KBM-7 (cell line): ENCODE results near the gene RARB.

Source experiments
- DNase-seq: peaks from one replicate; pipeline ENCODE4 v3.0.0-alpha.2; 2015
- in situ Hi-C: fragments of 300-500 bp; cut with MboI; formaldehyde crosslinking; loops from 2 replicates; pipeline ENCODE4 v1.14.3; 2020; ENCODE audit warnings: low sequenced_read_pairs, low pct_unique_long_range_greater_than_20kb, mixed read lengths

RARB gene

GRCh38 chr3:25427942-25428788, at the start of gene RARB:
Gene RARB, plus strand, starts transcription at chr3:25428263. Its CDS starts 469 bp downstream, at chr3:25428732.
- in situ Hi-C loops: no loop called here
- DNase-seq: peak; percentile 51

DNA sequence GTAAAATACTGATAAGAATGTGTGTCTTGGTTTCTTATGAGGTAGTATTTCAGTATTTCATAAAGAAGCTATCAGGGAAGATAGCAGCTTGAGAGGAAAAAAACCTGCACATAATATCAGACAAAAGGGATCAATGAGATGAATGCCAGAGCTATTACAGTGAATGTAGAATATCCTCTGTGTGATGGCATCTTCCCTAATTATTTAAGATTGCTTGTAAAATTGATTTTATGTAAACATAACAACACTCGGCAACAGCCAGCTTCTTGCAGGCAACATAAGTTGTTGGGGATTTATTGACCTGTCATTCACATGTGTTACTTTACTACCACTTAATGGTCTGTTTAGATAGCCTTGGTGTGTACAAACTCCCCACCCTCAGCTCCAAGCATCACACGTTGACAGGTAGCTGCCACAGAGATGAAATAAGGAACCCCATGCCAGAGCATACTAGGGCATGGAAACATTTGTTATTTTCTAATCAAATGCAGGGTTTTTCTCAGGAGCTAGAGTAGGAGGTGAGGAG, 49.2 kb upstream of the RARB start:
- in situ Hi-C loops: no loop called here

GRCh38 chr3:25380222-25380739, 47.8 kb upstream of the RARB start:
- in situ Hi-C loops: no loop called here
- no peak for DNase-seq

More for the DNA sequence above, 49.2 kb upstream of the RARB start:
- no peak for DNase-seq

DNA sequence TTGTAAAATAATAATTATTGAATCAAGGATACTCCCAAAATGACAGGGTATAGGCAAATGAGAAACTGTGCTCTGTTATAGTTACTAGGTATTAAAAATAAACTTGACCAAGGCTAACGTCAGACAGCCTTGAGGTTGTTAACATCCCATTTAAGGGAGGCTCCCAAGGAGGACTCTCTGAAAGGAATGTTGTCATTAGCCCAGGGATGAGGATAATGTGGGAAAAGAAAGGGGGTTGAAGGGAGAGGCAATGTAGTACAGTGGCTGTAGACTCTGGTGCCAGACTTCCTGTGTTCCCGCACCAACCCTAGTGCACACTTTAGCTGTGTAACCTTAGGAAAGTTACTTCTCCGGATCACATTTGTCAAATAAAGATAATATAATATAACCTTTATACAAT, 47.0 kb upstream of the RARB start:
- in situ Hi-C loops: no loop called here

GRCh38 chr3:25384471-25384870, 43.6 kb upstream of the RARB start:
- no peak for DNase-seq
- in situ Hi-C loops: no loop called here

More for the DNA sequence above, 47.0 kb upstream of the RARB start:
- no peak for DNase-seq

DNA sequence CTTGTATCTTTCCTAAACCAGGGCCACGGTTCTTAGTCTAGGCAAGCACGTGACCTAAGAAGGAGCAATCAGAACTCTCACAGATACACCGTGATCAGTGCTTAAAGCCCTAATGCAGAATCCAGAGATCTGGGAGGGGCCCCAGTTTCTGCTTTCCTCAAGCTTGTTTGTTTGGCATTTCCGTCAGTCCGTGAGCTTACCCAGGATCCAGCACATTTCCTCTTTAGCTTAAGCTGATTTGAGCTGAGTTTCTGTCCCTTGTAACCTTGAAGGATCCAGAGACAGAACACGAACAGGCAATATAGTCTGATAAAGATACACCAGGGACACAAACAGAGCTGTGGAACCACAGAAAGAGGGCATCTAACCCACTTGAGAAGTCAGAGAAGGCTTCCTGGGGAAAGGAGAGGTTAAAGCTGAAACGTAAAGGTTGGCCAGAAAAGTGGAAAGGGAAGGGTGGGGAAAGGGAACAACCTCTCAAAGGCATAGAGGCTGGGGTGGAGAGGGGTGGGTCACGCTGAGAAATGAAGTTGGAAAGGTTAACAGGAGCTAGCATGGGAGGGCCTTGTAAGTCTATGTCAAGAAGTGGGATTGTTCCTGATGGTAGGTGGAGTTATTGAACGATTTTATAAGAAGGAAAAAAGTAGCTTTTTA, 42.1 kb upstream of the RARB start:
- in situ Hi-C loops: no loop called here
- no peak for DNase-seq

DNA sequence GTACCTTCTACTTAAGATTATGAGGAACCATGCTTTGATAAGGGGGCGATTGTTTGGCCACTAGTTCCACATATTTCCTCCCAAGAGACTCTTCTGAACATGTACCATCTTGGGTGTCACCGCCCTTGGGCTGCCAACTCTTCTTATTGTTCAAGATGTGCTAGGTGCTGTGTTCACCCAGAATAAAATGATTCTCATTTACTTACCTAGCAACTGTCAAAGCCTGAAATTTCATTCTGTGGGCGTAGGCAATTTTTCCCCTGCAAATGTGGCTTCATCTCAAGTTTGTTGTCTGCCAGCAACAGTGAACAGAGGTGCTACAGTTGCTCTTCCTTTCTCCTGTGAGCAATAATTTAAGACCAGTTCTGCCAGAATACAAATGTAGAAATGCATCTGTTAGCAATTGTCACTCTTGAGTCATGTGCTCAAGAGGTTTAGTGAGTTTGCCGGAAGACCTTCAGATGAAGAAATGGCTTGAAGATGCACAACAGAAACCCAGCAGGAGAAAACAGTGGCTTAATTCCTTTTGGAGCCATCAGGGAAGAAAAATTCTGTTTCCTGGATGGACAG, 41.3 kb upstream of the RARB start:
- in situ Hi-C loops: no loop called here
- DNase-seq: no peak

DNA sequence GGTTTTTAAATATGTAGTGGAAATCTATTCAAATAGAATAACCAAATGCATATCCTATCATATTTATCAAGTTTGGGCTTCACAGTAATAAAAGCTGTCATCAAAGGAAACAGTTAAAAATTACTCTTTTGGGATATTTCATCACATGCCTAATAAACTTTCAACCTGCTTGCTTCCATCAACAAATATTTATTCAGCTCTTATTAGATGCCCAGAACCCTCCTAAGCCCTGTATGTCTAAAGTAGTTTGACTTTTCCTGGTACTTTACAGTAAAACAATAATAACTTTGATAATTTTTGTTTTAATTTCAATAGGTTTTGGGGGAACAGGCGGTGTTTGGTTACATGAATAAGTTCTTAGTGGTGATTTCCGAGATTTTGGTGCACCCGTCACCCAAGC, 37.5 kb upstream of the RARB start:
- no peak for DNase-seq

GRCh38 chr3:25396251-25396650, 31.8 kb upstream of the RARB start:
- in situ Hi-C loops: no loop called here
- DNase-seq: no peak

More for the DNA sequence above, 37.5 kb upstream of the RARB start:
- in situ Hi-C loops: no loop called here

DNA sequence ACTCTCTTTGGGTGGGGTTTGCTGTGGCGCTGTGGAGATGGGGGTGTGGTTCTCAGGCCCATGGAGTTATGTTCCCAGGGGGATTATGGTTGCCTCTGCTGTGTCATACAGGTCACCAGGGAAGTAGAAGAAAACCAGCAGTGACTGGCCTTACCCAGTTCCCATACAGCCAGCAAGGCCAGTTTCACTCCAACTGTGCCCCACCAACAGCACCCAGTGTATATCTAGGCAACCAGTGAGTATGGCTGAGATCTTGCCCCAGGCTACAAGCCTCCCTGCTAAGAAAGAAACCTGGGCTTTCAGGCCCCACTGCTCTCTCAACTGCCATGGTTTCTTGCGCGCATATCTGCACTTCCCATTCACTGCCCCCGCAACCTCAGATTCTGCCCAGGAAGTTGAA, 31.4 kb upstream of the RARB start:
- in situ Hi-C loops: no loop called here
- no peak for DNase-seq

- no peak for DNase-seq
- in situ Hi-C loops: no loop called here
Observed at GRCh38 chr3:25397150-25397549, 30.9 kb upstream of the RARB start.

DNA sequence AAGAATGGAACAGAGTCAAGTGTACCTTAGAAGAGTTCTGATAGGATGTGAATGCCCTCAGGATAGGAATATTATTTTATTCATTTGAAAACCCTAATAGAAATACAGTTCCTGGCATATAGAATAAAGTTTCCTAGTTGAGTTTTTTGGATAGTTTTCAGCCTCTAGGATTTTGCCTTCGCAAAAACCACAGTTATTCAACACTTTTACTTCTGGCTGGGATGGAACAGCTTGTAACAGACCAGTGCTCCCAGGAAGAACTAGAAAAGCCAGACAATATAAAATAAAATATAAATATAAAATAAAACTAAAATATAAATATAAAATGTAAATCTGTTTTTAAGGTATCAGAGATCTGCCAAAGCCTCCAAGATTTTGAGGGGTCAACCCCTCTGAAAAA, 27.5 kb upstream of the RARB start:
- DNase-seq: no peak
- in situ Hi-C loops: no loop called here

DNA sequence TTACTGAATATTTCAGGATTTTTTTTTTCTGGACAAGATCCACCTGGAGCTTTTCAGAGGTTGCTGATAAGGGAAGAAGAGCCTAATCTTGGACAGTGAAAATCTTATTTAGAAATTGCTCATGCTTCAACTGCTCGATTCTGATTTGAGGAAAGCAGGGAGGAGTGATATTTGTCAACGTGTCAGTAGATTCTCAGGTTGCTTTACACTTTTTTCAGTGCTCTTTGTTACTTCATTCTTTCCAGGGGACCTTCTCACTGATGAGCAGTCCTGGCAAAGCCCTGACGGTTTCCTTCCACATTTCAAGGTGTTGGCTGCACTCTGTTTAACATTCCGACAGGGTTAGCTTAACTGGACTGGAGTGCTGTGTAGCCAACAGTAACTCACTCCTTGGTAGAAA, 24.1 kb upstream of the RARB start:
- in situ Hi-C loops: no loop called here
- no peak for DNase-seq

DNA sequence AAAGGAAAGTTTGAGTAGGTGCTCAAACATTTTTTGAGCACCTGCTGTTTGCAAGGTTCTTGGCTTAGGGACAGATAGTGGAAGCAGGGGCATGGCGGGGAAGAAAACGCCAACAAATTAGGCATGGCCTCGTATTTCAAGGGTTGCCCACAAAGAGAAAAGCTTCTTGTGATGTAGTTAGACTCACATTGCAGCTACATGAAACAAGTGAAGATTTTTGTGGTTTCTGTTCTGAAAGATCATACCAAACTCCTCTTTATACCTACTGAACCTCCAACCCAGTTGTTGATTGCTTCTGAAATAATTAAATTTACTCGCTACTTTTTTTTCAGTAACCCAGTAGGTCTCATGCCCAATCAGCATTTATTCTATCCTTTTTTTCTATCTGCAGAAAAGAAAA, 23.5 kb upstream of the RARB start:
- DNase-seq: no peak
- in situ Hi-C loops: no loop called here

- no peak for DNase-seq
- in situ Hi-C loops: no loop called here
Observed at GRCh38 chr3:25405335-25405734, 22.7 kb upstream of the RARB start.

DNA sequence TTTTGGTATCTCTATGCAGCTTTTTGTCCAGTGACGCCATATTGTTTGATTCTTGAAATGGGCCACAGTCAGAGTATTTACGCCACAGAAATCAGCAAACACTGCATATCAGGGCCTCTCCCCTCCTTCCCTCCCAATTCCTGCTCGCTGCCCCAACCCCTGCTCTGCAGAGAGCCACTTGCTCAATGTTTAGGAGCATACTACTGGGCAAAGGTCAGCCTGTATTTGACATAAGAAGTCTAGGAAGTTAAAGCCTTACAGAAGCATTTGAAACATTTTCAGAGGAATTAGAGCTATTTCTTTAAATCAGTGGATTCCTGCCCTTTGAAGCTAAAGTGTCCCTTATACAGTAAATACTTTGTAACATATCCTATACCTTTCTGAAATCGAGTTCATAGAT, 17.4 kb upstream of the RARB start:
- DNase-seq: no peak
- in situ Hi-C loops: no loop called here

DNA sequence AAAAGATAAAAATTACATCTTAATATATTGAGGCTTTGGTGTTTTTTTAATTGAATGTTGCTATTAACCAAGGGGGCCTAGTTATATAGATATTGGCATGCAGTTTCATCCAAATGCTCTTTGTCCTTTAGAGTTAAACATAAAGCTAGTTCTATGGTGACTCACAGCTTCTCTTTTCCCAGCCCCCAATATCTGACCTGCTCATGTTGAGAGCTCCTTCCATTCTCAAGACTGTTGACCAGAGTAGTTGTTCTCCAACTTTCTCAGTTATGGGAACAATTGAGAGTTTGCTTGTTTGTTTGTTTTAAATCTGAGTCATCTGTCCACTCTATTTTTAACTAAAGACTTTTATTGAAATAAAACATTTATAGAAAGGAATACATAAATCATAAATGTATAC, 15.8 kb upstream of the RARB start:
- no peak for DNase-seq
- in situ Hi-C loops: no loop called here

- in situ Hi-C loops: no loop called here
Observed at GRCh38 chr3:25416176-25416575, 11.9 kb upstream of the RARB start.

DNA sequence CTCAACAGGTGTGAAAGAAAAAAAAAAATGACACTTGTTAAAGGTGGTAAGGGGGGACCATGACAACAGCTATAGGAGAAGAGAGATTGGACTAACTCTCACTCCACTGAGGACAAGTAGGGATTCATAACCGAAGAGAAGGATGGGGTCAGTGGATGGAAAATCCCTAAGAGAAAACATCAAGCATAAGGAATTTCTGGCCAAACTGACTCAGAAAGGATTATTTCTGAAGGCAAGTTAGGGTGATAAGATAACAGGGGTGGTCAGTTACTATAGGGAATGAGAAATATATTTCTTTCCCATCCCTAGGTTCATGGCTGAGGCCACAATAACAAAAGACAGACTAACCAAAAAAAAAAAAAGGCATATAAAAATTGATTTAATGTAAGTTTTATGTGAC, 9.5 kb upstream of the RARB start:
- in situ Hi-C loops: no loop called here
- DNase-seq: no peak

More at GRCh38 chr3:25416176-25416575, 11.9 kb upstream of the RARB start:
- DNase-seq: no peak

DNA sequence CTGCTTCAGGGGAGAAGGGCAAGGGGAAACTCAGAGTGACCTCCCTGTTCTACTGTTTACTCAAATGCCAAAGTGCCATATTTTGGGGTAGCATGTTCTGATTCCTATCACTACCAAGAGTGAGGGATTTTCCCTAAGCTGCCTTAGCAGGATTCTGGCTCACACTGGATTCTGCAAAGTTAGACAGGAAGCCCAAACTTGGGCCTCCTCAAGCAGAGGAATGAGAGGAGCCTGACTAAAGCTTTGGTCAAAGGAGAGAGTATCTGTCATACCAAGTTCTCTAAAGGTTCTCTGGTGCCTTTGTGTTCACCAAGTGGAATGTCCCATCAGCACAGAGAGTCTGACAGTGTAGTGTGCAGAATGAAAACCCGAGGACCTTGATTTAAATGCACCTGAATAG, 8.8 kb upstream of the RARB start:
- in situ Hi-C loops: no loop called here
- no peak for DNase-seq
